ENCODE measurements around the gene COL5A1.
"Not testable (repeated sequence)": the region's sequence is repeated elsewhere in the genome, so short reads cannot be mapped to it uniquely, and the experiment has no call there.

COL5A1 gene

DNA sequence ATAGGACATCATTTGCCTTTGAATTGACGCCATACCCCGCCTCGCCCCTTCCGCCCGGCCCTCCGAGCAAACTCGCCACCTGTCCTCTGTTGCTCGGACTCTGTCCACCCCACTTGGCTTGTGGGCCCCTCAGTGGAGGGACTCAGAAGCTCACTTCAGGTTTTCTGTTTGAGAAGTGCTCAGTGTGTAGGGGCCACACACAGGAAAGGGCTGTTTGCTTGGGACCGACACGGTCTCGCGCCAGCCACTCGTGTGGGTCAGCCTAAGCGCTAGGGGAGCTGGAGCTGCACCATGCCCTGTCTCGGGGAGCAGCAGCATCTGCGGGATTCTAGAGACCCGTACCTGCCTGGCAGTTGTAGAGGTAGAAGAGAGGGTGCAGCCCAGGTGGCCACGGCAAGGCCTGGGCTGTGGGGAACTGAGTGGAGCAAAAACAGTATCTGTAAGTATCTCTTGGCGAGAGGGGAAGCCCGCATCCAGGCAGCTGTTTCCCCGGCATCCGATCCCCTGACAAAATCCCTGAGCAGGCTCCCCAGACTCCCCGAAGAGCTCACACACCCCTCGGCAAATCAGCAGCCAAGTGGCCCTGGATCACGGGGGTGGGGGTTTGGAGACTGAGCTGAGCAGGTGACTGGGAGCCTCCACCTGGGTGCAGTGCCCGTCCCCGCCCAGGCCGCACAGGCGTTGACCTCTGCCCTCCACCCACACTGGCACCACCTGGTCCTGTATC lies 52.2 kb downstream of the COL5A1 start:
- DNase-seq = no peak

DNA sequence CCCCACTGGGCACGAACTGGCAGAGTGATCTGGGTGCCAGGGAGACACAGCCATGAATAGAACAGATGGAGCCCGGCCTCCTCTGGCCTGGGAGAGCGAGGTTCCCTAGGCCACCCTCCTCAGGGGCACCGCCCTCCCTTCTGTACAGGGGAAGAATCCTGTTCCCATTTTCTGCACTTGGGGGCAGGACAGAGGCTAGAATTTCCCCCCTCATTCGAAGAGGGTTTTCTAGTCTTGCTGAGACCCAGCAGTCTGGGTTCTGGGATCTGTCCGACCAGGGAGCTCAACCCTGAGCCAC lies 52.7 kb downstream of the COL5A1 start:
- DNase-seq = no peak

DNA sequence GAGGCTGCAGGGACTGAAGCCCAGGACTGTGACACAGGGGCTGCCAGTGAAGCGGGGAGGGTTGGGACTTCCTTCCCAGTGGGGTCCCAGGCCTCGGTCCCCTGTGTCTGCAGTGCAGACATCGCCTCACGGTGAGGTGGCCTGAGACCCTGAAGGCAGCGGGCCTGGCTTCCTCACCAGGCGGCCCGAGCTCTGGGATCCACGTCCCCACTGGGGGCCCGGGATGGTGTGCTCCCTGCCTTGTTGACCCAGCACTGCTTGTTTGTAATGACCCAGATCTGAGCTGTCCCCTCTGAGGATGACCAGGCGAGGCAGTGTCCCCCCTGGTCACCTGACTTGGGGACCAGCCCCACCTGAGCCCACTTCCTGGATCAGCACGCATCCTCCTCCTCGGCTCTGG lies 53.1 kb downstream of the COL5A1 start:
- no peak for DNase-seq

- DNase-seq = no peak
Measured at GRCh38 chr9:134695144-134695543, 53.5 kb downstream of the COL5A1 start.

- DNase-seq = no peak
Measured at GRCh38 chr9:134696433-134696832, 54.8 kb downstream of the COL5A1 start.

- no peak for DNase-seq
Measured at GRCh38 chr9:134698111-134698510, 56.5 kb downstream of the COL5A1 start.

- DNase-seq = peak; percentile 18
Measured at GRCh38 chr9:134698587-134699342, 57.2 kb downstream of the COL5A1 start.

GRCh38 chr9:134699343-134699740 lies 57.7 kb downstream of the COL5A1 start:
- no peak for DNase-seq

- DNase-seq = no peak
Measured at GRCh38 chr9:134700636-134701350, 59.2 kb downstream of the COL5A1 start.

GRCh38 chr9:134701581-134702259 lies 60.1 kb downstream of the COL5A1 start:
- no peak for DNase-seq

DNA sequence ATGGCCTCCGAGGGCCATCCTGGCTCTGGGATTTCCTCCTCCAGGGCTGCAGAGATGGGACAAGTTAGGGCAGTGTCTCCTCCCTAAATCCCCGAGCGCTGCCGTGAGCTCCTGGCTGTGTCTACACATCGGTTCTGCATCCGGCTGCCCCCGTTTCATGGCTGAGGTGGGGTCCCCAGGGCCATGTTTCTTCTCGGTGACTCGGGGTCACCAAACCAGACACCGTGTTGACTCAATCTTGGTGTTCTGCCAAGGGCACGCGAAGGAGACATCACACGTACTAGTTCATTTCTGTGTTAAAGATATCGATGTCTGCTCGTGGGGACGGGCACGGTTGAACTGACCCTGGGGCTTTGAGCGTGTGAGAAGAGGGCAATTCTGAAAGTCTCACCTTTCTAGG lies 60.7 kb downstream of the COL5A1 start:
- no peak for DNase-seq

DNA sequence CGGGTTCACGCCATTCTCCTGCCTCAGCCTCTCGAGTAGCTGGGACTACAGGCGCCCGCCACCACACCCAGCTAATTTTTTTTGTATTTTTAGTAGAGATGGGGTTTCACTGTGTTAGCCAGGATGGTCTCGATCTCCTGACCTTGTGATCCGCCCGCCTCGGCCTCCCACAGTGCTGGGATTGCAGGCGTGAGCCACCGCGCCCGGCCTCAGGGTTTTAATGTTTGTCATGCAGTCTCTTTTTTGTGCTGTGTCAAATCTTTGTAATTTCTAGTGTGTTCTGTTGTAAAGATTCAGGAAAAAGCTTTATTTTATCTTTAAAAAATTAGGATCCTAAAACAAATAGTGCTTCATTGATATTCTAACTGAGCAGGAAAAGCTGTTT lies 62.1 kb downstream of the COL5A1 start:
- not testable (repeated sequence) for DNase-seq

- no peak for DNase-seq
Measured at GRCh38 chr9:134704498-134704897, 62.9 kb downstream of the COL5A1 start.

- no peak for DNase-seq
Measured at GRCh38 chr9:134705786-134706185, 64.2 kb downstream of the COL5A1 start.

DNA sequence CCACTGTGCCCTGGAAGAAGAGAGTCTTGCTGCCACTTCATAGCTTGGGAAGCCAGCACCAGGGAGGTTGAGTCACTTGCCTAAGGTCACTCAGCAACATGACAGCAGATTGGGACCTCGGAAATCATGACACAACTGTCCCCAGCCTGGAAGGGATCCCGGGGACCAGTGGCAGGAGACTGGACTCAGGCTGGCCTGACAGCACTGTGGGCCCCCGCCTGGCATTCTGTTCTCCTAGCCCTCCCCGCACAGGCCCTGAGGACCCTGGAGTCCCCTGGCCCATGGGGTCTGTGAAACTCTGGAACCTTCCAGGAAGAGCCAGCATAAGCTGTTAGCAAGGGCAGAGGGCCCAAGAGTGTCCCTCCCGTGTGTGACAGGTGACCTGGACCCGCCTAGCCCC lies 64.9 kb downstream of the COL5A1 start:
- no peak for DNase-seq

DNA sequence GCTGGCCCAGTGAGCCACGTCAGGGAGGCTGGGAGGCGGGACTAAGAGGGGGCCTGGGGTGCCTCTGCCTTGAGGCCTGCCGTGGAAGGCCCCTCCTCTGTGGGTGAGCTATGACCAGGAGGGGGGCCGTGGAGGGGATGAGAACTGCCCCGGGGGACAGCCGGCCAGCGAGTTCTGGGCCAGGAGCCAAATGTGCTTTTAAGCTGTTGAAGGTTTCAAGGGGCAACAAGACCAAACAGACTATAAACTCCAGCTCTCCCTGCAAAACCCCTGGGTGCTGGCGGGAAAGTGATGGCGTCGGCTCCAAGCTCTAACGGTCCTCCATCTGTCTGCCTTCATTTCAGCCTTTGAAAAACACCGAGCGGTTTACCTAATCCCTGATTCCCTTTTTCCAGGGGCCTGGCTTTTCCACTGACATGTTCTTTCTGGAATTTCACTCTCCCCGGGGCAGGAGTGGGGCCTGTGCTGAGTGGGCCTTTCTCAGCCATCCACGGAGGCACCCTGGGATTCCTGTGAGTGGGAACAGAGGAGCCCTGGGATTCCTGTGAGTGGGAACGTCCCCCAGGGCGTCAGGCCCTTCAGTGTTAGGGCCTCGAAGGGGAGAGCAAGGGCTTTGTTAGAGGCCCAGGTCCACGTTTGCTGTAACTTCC lies 65.6 kb downstream of the COL5A1 start:
- DNase-seq = no peak

- DNase-seq = no peak
Measured at GRCh38 chr9:134707731-134708671, 66.4 kb downstream of the COL5A1 start.

GRCh38 chr9:134708672-134709038 lies 67.1 kb downstream of the COL5A1 start:
- no peak for DNase-seq

- DNase-seq = no peak
Measured at GRCh38 chr9:134709512-134710270, 68.1 kb downstream of the COL5A1 start.

DNA sequence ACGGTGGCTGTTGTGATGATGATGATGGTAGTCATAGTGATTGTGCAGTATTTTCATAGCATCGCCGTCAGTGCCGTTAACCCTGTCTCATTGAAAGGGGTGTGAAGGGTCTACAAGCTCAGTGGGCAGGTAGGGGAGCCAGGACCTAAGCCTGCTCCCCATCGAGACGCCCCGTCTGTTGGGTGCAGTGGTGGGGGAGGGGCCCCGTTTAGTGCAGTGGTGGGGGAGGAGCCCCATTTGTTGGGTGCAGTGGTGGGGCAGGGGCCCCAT lies 68.6 kb downstream of the COL5A1 start:
- DNase-seq = no peak

DNA sequence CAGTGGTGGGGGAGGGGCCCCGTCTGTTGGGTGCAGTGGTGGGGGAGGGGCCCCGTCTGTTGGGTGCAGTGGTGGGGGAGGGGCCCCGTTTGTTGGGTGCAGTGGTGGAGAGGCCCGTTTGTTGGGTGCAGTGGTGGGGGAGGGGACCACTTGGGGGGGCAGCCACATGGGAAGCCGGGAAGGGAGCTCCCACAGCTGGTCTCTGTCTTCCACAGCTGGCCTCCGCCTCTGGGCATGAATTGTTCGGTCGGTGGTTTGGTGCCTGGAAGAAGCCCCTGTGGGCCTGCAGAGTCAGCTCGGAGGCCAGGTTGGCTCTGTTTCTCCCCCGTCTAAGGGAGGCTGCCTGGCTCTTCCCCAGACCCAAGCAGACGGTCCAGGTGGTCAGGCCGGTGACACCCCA lies 69.3 kb downstream of the COL5A1 start:
- no peak for DNase-seq

Measured in NK-92 treated with Interleukin-12 subunit alpha and Interleukin-12 subunit beta, amount 100 ng/mL, for 24 hours (cell line).